A549 (cell line): ENCODE results near the gene PLEKHG3. TPM values are rescaled to one million over a fixed set of nuclear protein-coding genes. Genes with fewer than 3 reads are reported as not detected.

Experiments
- ATAC-seq, 2 experiments: fragments of 200-7000 bp in 1 of 2; fragments of >200 bp in 1 of 2; cut with Nextera tagmentation in 1 of 2; cut with Tn5 transposase in 1 of 2; 3 replicates each; pipeline versions ENCODE4 v1.8.0 to v1.9.1; 2018 to 2020; ENCODE audit warnings: mild to moderate bottlenecking in 1 of 2, moderate library complexity in 1 of 2
- CTCF ChIA-PET: fragments of 300-600 bp; sonication (Branson Sonifier 250); formaldehyde crosslinking; extraction: SDS; loops from one replicate; lab custom pipeline; 2021; ENCODE audit warnings: antibody characterized with exemption, inconsistent platforms; lab: Yijun Ruan, JAX
- POLR2A ChIA-PET: fragments of 350-600 bp; formaldehyde crosslinking; extraction: SDS; loops from one replicate; lab custom pipeline; 2021; ENCODE audit warnings: antibody characterized with exemption, inconsistent platforms; lab: Yijun Ruan, JAX
- DNase-seq, 2 experiments: peaks; one replicate each; pipeline versions ENCODE4 v3.0.0 to v3.0.0-alpha.2; 2011 to 2016; ENCODE audit warnings: low read depth in 1 of 2, low spot score in 1 of 2
- FAIRE-seq: peaks from 2 replicates; lab custom pipeline; 2011; peaks lifted over from hg19 to GRCh38; lab: Jason Lieb, UNC
- H3K27ac ChIP-seq, 2 experiments: fragments of >200 bp; sonication (Bioruptor Twin); formaldehyde crosslinking; 3 replicates each; pipeline ENCODE4 v1.5.1; 2016 to 2017
- H3K4me1 ChIP-seq: fragments of >200 bp; sonication (Bioruptor Twin); formaldehyde crosslinking; 3 replicates; pipeline ENCODE4 v1.6.1; 2016
- H3K4me2 ChIP-seq: fragments of >200 bp; sonication (Bioruptor Twin); formaldehyde crosslinking; 3 replicates; pipeline ENCODE4 v1.6.1; 2016
- H3K4me3 ChIP-seq: fragments of >200 bp; sonication (Bioruptor Twin); formaldehyde crosslinking; 3 replicates; pipeline ENCODE4 v1.5.1; 2016
- H3K9me3 ChIP-seq: fragments of >200 bp; sonication (Bioruptor Twin); formaldehyde crosslinking; 3 replicates; pipeline ENCODE4 v1.6.1; 2016
- EHMT2 ChIP-seq: fragments of 200-600 bp; sonication (generic); IDR thresholded peaks from 2 replicates; pipeline ENCODE4 v1.6.1; 2016; ENCODE audit warnings: antibody characterized with exemption, low read depth, mild to moderate bottlenecking, moderate library complexity
- EP300 ChIP-seq, 2 experiments: fragments of >200 bp; sonication (Bioruptor Twin); formaldehyde crosslinking; IDR thresholded peaks; 2 replicates in 1 of 2; 3 replicates in 1 of 2; pipeline ENCODE4 v1.6.1; 2016 to 2017
- FOSB ChIP-seq: fragments of 250-450 bp; sonication (Bioruptor Pico); IDR thresholded peaks from 2 replicates; pipeline ENCODE4 v1.5.0; 2020; ENCODE audit warnings: mild to moderate bottlenecking, moderate library complexity
- FOSL2 ChIP-seq, 2 experiments: fragments of 450-650 bp in 1 of 2; fragments of >200 bp in 1 of 2; sonication (Bioruptor Twin) in 1 of 2; formaldehyde crosslinking; IDR thresholded peaks; 2 replicates each; pipeline versions ENCODE4 v1.5.0 to v1.6.1; 2016 to 2020; ENCODE audit warnings: mild to moderate bottlenecking in 1 of 2, moderate library complexity in 1 of 2
- HDAC2 ChIP-seq: fragments of 200-600 bp; sonication (generic); IDR thresholded peaks from 2 replicates; pipeline ENCODE4 v1.6.1; 2016
- KDM1A ChIP-seq: fragments of 200-600 bp; sonication (generic); IDR thresholded peaks from 2 replicates; pipeline ENCODE4 v1.6.1; 2016; ENCODE audit warnings: low read depth, mild to moderate bottlenecking
- KDM5A ChIP-seq: fragments of 200-600 bp; sonication (generic); IDR thresholded peaks from 2 replicates; pipeline ENCODE4 v1.6.1; 2016; ENCODE audit warnings: antibody characterized with exemption, mild to moderate bottlenecking
- MAFK ChIP-seq: fragments of 450-650 bp; IDR thresholded peaks from 2 replicates; pipeline ENCODE4 v1.6.1; 2014; ENCODE audit not compliant: partially characterized antibody
- MYC ChIP-seq: IDR thresholded peaks from 2 replicates; pipeline ENCODE4 v1.6.1; 2012; ENCODE audit warnings: mild to moderate bottlenecking, inconsistent platforms, low read length, improper control_type of control experiment, borderline replicate concordance
- NPAS2 ChIP-seq: fragments of 250-450 bp; sonication (Bioruptor Pico); IDR thresholded peaks from 2 replicates; pipeline ENCODE4 v1.8.0; 2022; ENCODE audit warnings: mild to moderate bottlenecking, moderate library complexity, borderline replicate concordance
- NR3C1 ChIP-seq: fragments of >200 bp; sonication (Bioruptor Twin); formaldehyde crosslinking; IDR thresholded peaks from 3 replicates; pipeline ENCODE4 v1.6.1; 2017
- POLR2AphosphoS2 ChIP-seq: conservative IDR thresholded peaks from 2 replicates; pipeline ENCODE4 v1.6.1; 2012; ENCODE audit warnings: low read length, improper control_type of control experiment, inconsistent platforms
- RAD21 ChIP-seq, 2 experiments: fragments of >200 bp in 1 of 2; sonication (Bioruptor Twin) in 1 of 2; formaldehyde crosslinking in 1 of 2; IDR thresholded peaks in 1 of 2; conservative IDR thresholded peaks in 1 of 2; 2 replicates in 1 of 2; 3 replicates in 1 of 2; pipeline ENCODE4 v1.6.1; 2012 to 2018; ENCODE audit warnings: inconsistent platforms in 1 of 2
- RCOR1 ChIP-seq: fragments of 150-350 bp; IDR thresholded peaks from 2 replicates; pipeline ENCODE4 v1.6.1; 2014; ENCODE audit warnings: antibody characterized with exemption, low read length, low read depth
- RFX5 ChIP-seq: fragments of 450-650 bp; IDR thresholded peaks from 2 replicates; pipeline ENCODE4 v1.7.1; 2014; ENCODE audit warnings: antibody characterized with exemption, mild to moderate bottlenecking, moderate library complexity
- SREBF2 ChIP-seq: fragments of 450-650 bp; IDR thresholded peaks from 2 replicates; pipeline ENCODE4 v1.6.1; 2014; ENCODE audit warnings: mild to moderate bottlenecking, moderate library complexity
- ZFP36 ChIP-seq: fragments of 450-650 bp; IDR thresholded peaks from 2 replicates; pipeline ENCODE4 v1.6.1; 2014; ENCODE audit warnings: borderline replicate concordance; ENCODE audit not compliant: partially characterized antibody
- ZSCAN20 ChIP-seq: fragments of 250-450 bp; sonication (Bioruptor Pico); IDR thresholded peaks from 2 replicates; pipeline ENCODE4 v1.8.0; 2022; ENCODE audit warnings: mild to moderate bottlenecking, moderate library complexity
- WGBS: methylation state at CpG from one replicate; pipeline ENCODE4 v1.1.6; 2017; ENCODE audit errors: missing lambda C conversion rate; 5-methylcytosine and 5-hydroxymethylcytosine counted together
- polyA plus RNA-seq, 4 experiments: library from polyadenylated mRNA; depleted of rRNA in 3 of 4; stranded (reverse); fragments of >200 nt; fragmentation: RNase III in 1 of 4; extraction: RNeasy Plus Mini Kit Qiagen cat#74134 plus additional on column Dnase treatment in 1 of 4; gene quantifications; 2 replicates in 3 of 4; 3 replicates in 1 of 4; pipeline ENCODE4 v1.2.3, GENCODE V29; 2011 to 2017
- TF ChIP-seq, protein P1 (sequence below): fragments of >200 bp; sonication (Bioruptor Twin); formaldehyde crosslinking; IDR thresholded peaks from 3 replicates; pipeline ENCODE4 v1.6.1; 2016
- TF ChIP-seq, protein P2 (sequence below): fragments of 150-350 bp; IDR thresholded peaks from 2 replicates; pipeline ENCODE4 v1.6.1; 2014; ENCODE audit warnings: low read depth, mild to moderate bottlenecking, low read length
- TF ChIP-seq, protein P3 (sequence below): fragments of 450-650 bp; IDR thresholded peaks from 2 replicates; pipeline ENCODE4 v1.6.1; 2014; ENCODE audit warnings: antibody characterized with exemption

Gene PLEKHG3
- polyA plus RNA-seq, 2 of the 4 experiments (the other 2 are of a cell fraction): 21.9 to 30.5 TPM

DNA sequence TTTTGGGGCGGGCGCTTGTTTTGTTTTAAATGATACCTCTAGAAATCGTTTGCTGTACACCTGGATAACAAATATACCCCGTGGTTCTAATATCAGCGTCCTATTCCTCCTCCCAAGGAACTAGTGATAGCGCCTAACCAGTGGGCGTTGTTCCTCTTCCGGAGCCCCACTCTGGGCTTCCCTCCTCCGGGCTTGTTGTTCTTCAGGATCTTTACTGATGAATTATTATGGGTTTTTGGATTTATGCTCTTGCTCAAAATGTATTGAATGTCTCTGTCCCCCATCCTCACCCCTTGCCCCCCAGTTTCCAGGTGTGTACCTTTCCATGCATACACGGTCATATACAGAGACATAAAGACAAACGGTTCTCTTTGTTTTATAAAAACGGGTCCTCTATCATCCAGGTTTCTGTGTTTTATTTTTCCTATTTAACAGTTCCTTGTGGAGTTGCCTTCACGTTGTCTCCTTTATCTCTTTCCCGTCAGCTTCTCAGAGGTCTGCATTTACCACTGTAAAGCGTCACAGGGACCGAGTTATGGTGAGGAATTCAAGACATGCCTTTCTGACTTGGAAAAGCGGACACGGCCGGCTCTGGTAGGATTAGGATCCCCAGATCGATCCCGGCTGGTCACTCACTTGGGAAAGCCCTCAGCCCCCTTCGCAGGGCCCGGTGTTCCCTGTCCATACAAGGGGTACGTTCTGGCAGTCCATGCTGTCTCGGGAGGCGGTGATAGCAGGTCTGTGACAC lies 655 bp upstream of the PLEKHG3 start:
- CTCF ChIA-PET: interaction anchor here (0.8 to 4.1 kb wide), 13 partner anchors 10 to 187 kb away, joined by 3 to 23 read pairs (median 6); no protein-coding TSS in a partner anchor
- Histone ChIP-seq H3K9me3 (no peaks in the 10 kb centered on the region), H3K27ac (peak overlapping the region; percentile 90 to 95), H3K4me1 (peaks cover 58% of the 10 kb centered on the region)
- POLR2A ChIA-PET: interaction anchor here (0.5 to 3.3 kb wide), 4 partner anchors 11 to 59 kb away, joined by 3 to 16 read pairs (median 4); no protein-coding TSS in a partner anchor
- no peak for FAIRE-seq
- no peak for TF ChIP-seq FOSL2 (IDR thresholded peaks at IDR 0.05)
- no peak for TF ChIP-seq FOSL2 (CRISPR knock-in tag; IDR thresholded peaks at IDR 0.05)
- TF ChIP-seq HDAC2: no peak
- TF ChIP-seq FOSB (CRISPR knock-in tag): no peak
- TF ChIP-seq, protein P1, sequence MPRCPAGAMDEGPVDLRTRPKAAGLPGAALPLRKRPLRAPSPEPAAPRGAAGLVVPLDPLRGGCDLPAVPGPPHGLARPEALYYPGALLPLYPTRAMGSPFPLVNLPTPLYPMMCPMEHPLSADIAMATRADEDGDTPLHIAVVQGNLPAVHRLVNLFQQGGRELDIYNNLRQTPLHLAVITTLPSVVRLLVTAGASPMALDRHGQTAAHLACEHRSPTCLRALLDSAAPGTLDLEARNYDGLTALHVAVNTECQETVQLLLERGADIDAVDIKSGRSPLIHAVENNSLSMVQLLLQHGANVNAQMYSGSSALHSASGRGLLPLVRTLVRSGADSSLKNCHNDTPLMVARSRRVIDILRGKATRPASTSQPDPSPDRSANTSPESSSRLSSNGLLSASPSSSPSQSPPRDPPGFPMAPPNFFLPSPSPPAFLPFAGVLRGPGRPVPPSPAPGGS: no peak
- no peak for TF ChIP-seq KDM1A
- TF ChIP-seq, protein P2, sequence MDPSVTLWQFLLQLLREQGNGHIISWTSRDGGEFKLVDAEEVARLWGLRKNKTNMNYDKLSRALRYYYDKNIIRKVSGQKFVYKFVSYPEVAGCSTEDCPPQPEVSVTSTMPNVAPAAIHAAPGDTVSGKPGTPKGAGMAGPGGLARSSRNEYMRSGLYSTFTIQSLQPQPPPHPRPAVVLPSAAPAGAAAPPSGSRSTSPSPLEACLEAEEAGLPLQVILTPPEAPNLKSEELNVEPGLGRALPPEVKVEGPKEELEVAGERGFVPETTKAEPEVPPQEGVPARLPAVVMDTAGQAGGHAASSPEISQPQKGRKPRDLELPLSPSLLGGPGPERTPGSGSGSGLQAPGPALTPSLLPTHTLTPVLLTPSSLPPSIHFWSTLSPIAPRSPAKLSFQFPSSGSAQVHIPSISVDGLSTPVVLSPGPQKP: no peak
- TF ChIP-seq, all 56 proteins: peak for 0
- DNase-seq (no peak), ATAC-seq (no peak; a peak in 1 of 6 replicates)
- 51% methylated on average over 26 of the region's 26 CpGs for WGBS
- peak overlapping the region; percentile 72 for H3K4me3 ChIP-seq
- H3K4me2 ChIP-seq: peak overlapping the region; percentile 96

DNA sequence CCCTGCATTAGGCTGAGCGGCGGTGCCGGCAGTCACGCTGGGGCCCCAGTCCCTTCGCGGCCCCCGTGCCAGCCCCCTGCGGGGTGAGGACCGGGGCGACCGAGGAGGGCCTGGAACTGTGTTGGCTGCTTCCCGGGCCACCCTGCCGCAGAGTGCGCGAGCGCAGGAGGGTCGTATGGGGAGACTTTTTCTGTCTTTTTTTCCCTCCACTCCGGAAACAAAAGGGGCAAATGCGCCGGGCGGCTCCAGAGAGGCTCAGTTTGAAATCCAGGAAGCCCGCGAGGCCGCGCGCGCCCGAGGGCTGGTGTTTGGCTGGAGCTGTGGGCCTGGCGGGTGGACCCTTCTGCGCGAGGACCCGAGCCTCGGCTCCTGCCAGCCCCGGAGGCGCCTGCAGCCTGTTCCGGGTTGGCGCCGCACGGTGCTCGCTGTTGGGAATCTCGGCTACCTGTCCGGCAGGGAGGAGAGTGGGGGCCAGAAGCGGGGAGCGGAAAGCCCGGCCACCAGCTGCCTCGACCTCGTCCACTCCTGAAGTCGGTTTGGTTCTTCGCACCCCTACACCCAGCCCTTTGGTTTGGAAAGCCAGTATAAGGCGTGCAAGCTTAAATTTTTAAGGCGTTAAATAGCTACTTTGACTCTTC lies 638 bp downstream of the PLEKHG3 start:
- FAIRE-seq: no peak
- Histone ChIP-seq H3K4me1 (peaks cover 59% of the 10 kb centered on the region), H3K4me3 (peak overlapping the region; percentile 72)
- POLR2A ChIA-PET: interaction anchor here (0.9 to 3.3 kb wide), 3 partner anchors 12 to 164 kb away, joined by 3 to 16 read pairs (median 4); partner anchors contain the start of gene HSPA2
- peak; percentile 25 to 34 for ATAC-seq
- TF ChIP-seq NPAS2 (CRISPR knock-in tag) (no peak), RAD21 (conservative IDR thresholded peaks at IDR 0.05 in 1 of 2, IDR thresholded peaks at IDR 0.05 in 1 of 2) (no peak), NR3C1 (no peak), SREBF2 (no peak), ZFP36 (no peak), RFX5 (no peak), RCOR1 (no peak), KDM1A (no peak), MAFK (no peak), EHMT2 (no peak), EP300 (IDR thresholded peaks at IDR 0.05) (no peak), POLR2AphosphoS2 (no peak), ZSCAN20 (no peak), KDM5A (no peak), MYC (no peak)
- TF ChIP-seq, protein P2: no peak
- TF ChIP-seq, protein P1: no peak
- TF ChIP-seq, protein P3, sequence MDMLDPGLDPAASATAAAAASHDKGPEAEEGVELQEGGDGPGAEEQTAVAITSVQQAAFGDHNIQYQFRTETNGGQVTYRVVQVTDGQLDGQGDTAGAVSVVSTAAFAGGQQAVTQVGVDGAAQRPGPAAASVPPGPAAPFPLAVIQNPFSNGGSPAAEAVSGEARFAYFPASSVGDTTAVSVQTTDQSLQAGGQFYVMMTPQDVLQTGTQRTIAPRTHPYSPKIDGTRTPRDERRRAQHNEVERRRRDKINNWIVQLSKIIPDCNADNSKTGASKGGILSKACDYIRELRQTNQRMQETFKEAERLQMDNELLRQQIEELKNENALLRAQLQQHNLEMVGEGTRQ: no peak
- TF ChIP-seq, all 56 proteins: peak for 0
- CTCF ChIA-PET: interaction anchor here (0.8 to 5.1 kb wide), 18 partner anchors 11 to 186 kb away, joined by 3 to 28 read pairs (median 5); no protein-coding TSS in a partner anchor
- Histone ChIP-seq H3K4me2 (peak overlapping the region; percentile 96), H3K9me3 (no peaks in the 10 kb centered on the region), H3K27ac (peak overlapping the region; percentile 90 to 95)
- no peak for DNase-seq
- WGBS: 1% methylated on average over 44 of the region's 51 CpGs
